DOHH2 (cell line): ENCODE data around the gene PCCB.
"Not testable (repeated sequence)": the region's sequence is repeated elsewhere in the genome, so short reads cannot be mapped to it uniquely, and the experiment has no call there.

Experiments used
- H3F3A ChIP-seq: fragments of 200-600 bp; sonication (generic), shearing (Covaris generic); 2 replicates; pipeline ENCODE4 v1.6.0; 2016; ENCODE audit warnings: antibody characterized with exemption, mild to moderate bottlenecking; ENCODE audit not compliant: control insufficient read depth, insufficient read depth
- H3K27ac ChIP-seq: fragments of 200-600 bp; sonication (generic); 2 replicates; pipeline ENCODE4 v1.5.1; 2014; ENCODE audit warnings: low read depth, mild to moderate bottlenecking, low read length, moderate library complexity
- H3K27me3 ChIP-seq: fragments of 200-600 bp; sonication (generic); 2 replicates; pipeline ENCODE4 v1.6.1; 2014; ENCODE audit warnings: mild to moderate bottlenecking, low read length, mixed read lengths; ENCODE audit not compliant: control insufficient read depth
- H3K36me3 ChIP-seq: fragments of 200-600 bp; sonication (generic); 2 replicates; pipeline ENCODE4 v1.6.1; 2014; ENCODE audit warnings: mild to moderate bottlenecking, low read length, moderate library complexity, mixed read lengths; ENCODE audit not compliant: control insufficient read depth
- H3K4me1 ChIP-seq: fragments of 200-600 bp; sonication (generic); 2 replicates; pipeline ENCODE4 v1.6.1; 2014; ENCODE audit warnings: mild to moderate bottlenecking, low read length, mixed read lengths; ENCODE audit not compliant: control insufficient read depth
- H3K4me2 ChIP-seq: fragments of 200-600 bp; sonication (generic); 2 replicates; pipeline ENCODE4 v1.6.0; 2014; ENCODE audit warnings: mild to moderate bottlenecking, low read length, moderate library complexity
- H3K4me3 ChIP-seq: fragments of 200-600 bp; sonication (generic); 2 replicates; pipeline ENCODE4 v1.5.1; 2014; ENCODE audit warnings: mild to moderate bottlenecking, low read length, mixed read lengths
- H3K79me2 ChIP-seq: fragments of 200-600 bp; sonication (generic); 2 replicates; pipeline ENCODE4 v1.6.1; 2014; ENCODE audit warnings: mild to moderate bottlenecking, low read length, mixed read lengths; ENCODE audit not compliant: control insufficient read depth
- H3K9me2 ChIP-seq: fragments of 200-600 bp; sonication (generic); replicated peaks from 2 replicates; pipeline ENCODE4 v1.6.1; 2014; ENCODE audit warnings: mild to moderate bottlenecking, low read length, mixed read lengths; ENCODE audit not compliant: control insufficient read depth
- H3K9me3 ChIP-seq: fragments of 200-600 bp; sonication (generic); 2 replicates; pipeline ENCODE4 v1.6.1; 2014; ENCODE audit warnings: antibody characterized with exemption, low read length, mixed read lengths; ENCODE audit not compliant: control insufficient read depth, insufficient read depth
- H4K20me1 ChIP-seq: fragments of 200-600 bp; sonication (generic); 2 replicates; pipeline ENCODE4 v1.6.0; 2014; ENCODE audit warnings: low read depth, mild to moderate bottlenecking, antibody characterized with exemption, low read length, moderate library complexity; ENCODE audit not compliant: control insufficient read depth, insufficient read depth
- EZH2phosphoT487 ChIP-seq: fragments of 200-600 bp; sonication (generic); IDR thresholded peaks from 2 replicates; pipeline ENCODE4 v1.6.1; 2017; ENCODE audit warnings: borderline replicate concordance, mild to moderate bottlenecking, antibody characterized with exemption, low read length, moderate library complexity, mixed read lengths
- TF ChIP-seq, protein P1 (sequence below): fragments of 200-600 bp; sonication (generic); IDR thresholded peaks from one replicate; pipeline ENCODE4 v1.5.1; 2014; ENCODE audit warnings: antibody characterized with exemption, mild to moderate bottlenecking, low read depth, low read length; ENCODE audit not compliant: poor library complexity, severe bottlenecking

Gene PCCB

DNA sequence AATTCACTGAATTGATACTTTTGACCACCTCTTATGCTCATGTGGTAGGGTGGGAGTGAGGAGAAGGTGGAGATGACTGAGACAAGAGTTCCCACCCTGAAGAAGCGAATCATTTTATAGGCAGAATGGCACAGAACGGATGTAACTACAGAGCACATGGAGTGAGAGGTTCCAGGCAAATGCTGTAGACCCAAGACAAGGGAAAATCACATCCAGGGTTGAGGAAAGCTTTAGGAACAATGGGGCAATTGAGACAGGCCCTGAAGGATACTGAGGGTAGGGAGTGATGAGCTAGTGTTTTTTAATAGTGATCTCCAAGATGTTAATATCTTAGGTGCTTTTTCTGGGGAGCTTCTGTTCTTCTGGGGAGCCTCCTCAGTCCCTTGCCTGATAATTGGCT is 8.1 kb downstream of the PCCB start:
- Histone ChIP-seq H3K9me2 (no peaks in the 10 kb centered on the region), H3K27ac (no peak overlapping the region), H3K27me3 (no peaks in the 10 kb centered on the region), H3K9me3 (no peaks in the 10 kb centered on the region), H3K4me3 (no peak overlapping the region), H3K79me2 (peaks cover 7% of the 10 kb centered on the region), H3K4me2 (no peak overlapping the region), H3F3A (no peaks in the 10 kb centered on the region), H4K20me1 (no peaks in the 10 kb centered on the region), H3K4me1 (no peaks in the 10 kb centered on the region), H3K36me3 (peaks cover 49% of the 10 kb centered on the region)
- no peak for TF ChIP-seq EZH2phosphoT487

DNA sequence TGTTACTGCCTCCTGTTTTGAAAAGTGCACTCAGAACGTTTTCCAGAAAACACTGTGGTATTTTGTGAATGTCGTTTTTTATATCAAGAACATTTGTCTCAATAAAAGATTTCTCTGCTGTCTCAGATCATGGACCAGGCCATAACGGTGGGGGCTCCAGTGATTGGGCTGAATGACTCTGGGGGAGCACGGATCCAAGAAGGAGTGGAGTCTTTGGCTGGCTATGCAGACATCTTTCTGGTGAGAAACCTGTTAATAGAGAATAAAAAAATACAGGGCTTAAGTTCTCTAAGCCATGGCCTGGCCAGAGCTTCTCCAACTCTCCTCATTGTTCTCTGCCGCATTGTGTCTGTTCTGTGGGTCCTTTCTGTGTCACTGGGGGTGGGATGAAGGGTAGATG is 11.7 kb downstream of the PCCB start:
- peaks cover 42% of the 10 kb centered on the region for H3K36me3 ChIP-seq
- H3K27me3 ChIP-seq: no peaks in the 10 kb centered on the region
- H3K27ac ChIP-seq: no peak overlapping the region
- no peaks in the 10 kb centered on the region for H3K9me3 ChIP-seq
- no peaks in the 10 kb centered on the region for H3K79me2 ChIP-seq
- H3K4me2 ChIP-seq: no peak overlapping the region
- H3K4me1 ChIP-seq: no peaks in the 10 kb centered on the region
- H4K20me1 ChIP-seq: no peaks in the 10 kb centered on the region
- no peak overlapping the region for H3K4me3 ChIP-seq
- H3K9me2 ChIP-seq: no peaks in the 10 kb centered on the region
- H3F3A ChIP-seq: no peaks in the 10 kb centered on the region
- no peak for TF ChIP-seq EZH2phosphoT487
- TF ChIP-seq, protein P1, sequence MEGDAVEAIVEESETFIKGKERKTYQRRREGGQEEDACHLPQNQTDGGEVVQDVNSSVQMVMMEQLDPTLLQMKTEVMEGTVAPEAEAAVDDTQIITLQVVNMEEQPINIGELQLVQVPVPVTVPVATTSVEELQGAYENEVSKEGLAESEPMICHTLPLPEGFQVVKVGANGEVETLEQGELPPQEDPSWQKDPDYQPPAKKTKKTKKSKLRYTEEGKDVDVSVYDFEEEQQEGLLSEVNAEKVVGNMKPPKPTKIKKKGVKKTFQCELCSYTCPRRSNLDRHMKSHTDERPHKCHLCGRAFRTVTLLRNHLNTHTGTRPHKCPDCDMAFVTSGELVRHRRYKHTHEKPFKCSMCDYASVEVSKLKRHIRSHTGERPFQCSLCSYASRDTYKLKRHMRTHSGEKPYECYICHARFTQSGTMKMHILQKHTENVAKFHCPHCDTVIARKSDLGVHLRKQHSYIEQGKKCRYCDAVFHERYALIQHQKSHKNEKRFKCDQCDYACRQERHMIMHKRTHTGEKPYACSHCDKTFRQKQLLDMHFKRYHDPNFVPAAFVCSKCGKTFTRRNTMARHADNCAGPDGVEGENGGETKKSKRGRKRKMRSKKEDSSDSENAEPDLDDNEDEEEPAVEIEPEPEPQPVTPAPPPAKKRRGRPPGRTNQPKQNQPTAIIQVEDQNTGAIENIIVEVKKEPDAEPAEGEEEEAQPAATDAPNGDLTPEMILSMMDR: no peak

DNA sequence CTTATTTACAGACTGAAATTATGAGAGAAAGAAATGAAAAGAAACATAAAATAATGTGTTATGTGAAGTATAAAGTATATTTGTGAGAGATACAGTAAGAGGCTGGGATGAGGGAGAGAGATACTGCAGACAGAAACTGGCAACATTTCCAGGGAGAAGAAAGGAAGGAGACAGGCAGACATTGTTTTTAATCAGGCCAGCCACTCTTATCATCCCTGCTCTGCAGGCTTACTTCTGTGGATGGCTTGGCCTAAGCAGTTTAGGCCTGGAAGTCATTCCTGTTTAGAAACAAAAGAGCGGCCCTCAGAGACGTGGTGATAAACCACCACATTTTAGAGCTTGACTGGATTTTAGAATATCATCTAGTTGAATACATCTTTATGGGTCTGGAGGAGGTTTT is 12.4 kb downstream of the PCCB start:
- H3K27me3 ChIP-seq: no peaks in the 10 kb centered on the region
- no peaks in the 10 kb centered on the region for H3K9me3 ChIP-seq

DNA sequence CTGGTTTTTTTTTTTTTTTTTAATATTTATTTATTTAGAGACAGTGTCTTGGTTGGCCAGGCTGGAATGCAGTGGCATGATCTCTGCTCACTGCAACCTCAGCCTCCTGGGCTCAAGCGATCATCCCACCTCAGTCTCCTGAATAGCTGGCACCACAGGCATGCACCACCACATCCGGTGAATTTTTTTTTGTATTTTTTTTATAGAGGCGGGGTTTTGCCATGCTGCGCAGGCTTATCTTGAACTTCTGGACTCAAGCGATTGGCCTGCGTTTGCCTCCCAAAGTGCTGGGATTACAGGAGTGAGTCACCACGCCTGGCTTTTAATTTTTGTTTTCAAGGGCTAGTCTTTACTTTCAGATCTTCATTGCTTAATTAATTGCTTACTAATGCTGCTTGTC is 13.1 kb downstream of the PCCB start:
- Histone ChIP-seq H3K27ac (no peak overlapping the region), H3F3A (no peaks in the 10 kb centered on the region), H3K4me1 (no peaks in the 10 kb centered on the region), H3K9me3 (no peaks in the 10 kb centered on the region), H4K20me1 (no peaks in the 10 kb centered on the region), H3K79me2 (no peaks in the 10 kb centered on the region), H3K27me3 (no peaks in the 10 kb centered on the region), H3K9me2 (no peaks in the 10 kb centered on the region), H3K4me2 (no peak overlapping the region), H3K36me3 (peaks cover 33% of the 10 kb centered on the region), H3K4me3 (no peak overlapping the region)
- TF ChIP-seq, protein P1: no peak
- TF ChIP-seq EZH2phosphoT487: no peak

More for the DNA sequence above, 12.4 kb downstream of the PCCB start:
- Histone ChIP-seq H3K79me2 (no peaks in the 10 kb centered on the region), H3K9me2 (no peaks in the 10 kb centered on the region), H3K4me1 (no peaks in the 10 kb centered on the region), H3K4me2 (no peak overlapping the region), H3K4me3 (no peak overlapping the region), H3K36me3 (peaks cover 37% of the 10 kb centered on the region), H3K27ac (no peak overlapping the region), H3F3A (no peaks in the 10 kb centered on the region), H4K20me1 (no peaks in the 10 kb centered on the region)
- TF ChIP-seq EZH2phosphoT487: no peak

DNA sequence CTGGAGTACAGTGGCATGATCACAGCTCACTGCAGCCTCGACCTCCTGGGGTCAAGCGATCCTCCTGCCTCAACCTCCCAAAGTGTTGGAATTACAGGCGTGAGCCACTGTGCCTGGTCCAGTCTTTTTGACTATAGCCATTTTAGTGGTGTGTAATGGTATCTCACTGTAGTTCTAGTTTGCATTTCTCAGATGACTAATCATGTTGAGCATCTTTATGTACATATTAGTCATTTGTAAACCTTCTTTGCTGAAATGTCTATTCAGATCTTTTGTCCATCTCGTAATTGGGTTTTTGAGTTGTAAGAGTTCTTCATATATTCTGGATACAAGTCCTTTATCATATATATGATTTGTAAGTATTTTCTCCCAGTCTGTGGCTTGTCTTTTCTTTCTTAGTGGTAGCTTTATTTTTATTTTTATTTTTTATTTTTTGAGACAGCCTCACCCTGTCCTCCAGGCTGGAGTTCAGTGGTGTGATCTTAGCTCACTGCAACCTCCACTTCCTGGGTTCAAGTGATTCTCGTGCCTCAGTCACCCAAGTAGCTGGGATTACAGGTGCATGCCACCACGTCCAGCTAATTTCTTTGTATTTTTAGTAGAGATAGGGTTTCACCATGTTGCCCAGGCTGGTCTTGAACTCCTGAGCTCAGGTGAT is 16.5 kb downstream of the PCCB start:
- H3K4me3 ChIP-seq, H3F3A ChIP-seq, H3K4me2 ChIP-seq, H3K79me2 ChIP-seq, H3K27me3 ChIP-seq, H3K9me2 ChIP-seq, H3K27ac ChIP-seq, H4K20me1 ChIP-seq, H3K9me3 ChIP-seq, H3K4me1 ChIP-seq: not testable (repeated sequence)
- peaks cover 18% of the 10 kb centered on the region for H3K36me3 ChIP-seq
